Trophoblast cell (in vitro differentiated cells and primary cell): ENCODE data around the gene ZBTB8B.

ENCODE experiments used
- DNase-seq, 2 donors: peaks; one replicate each; pipeline ENCODE4 v3.0.0-alpha.2; 2016
- H2AFZ ChIP-seq: 2 replicates; pipeline ENCODE4 v1.6.1; 2013; ENCODE audit warnings: low read length, moderate library complexity, mild to moderate bottlenecking; ENCODE audit not compliant: insufficient read depth, poor library complexity
- H2AK5ac ChIP-seq: 2 replicates; pipeline ENCODE4 v1.6.1; 2013; ENCODE audit warnings: mild to moderate bottlenecking, low read length
- H2BK120ac ChIP-seq: 2 replicates; pipeline ENCODE4 v1.6.1; 2013; ENCODE audit warnings: low read length, mild to moderate bottlenecking, moderate library complexity; ENCODE audit not compliant: insufficient read depth, poor library complexity
- H2BK12ac ChIP-seq: 2 replicates; pipeline ENCODE4 v1.6.1; 2013; ENCODE audit warnings: mild to moderate bottlenecking, low read length, moderate library complexity
- H2BK5ac ChIP-seq: 2 replicates; pipeline ENCODE4 v1.6.1; 2013; ENCODE audit warnings: low read length, low read depth, moderate library complexity, mild to moderate bottlenecking; ENCODE audit not compliant: poor library complexity
- H3K14ac ChIP-seq: 2 replicates; pipeline ENCODE4 v1.6.1; 2013; ENCODE audit warnings: mild to moderate bottlenecking, low read length
- H3K18ac ChIP-seq: 2 replicates; pipeline ENCODE4 v1.6.1; 2013; ENCODE audit warnings: mild to moderate bottlenecking, low read length
- H3K23ac ChIP-seq: 2 replicates; pipeline ENCODE4 v1.6.1; 2013; ENCODE audit warnings: low read length
- H3K27ac ChIP-seq: 2 replicates; pipeline ENCODE4 v1.5.1; 2013; ENCODE audit warnings: low read depth, mild to moderate bottlenecking, inconsistent platforms, low read length, moderate library complexity
- H3K27me3 ChIP-seq: 2 replicates; pipeline ENCODE4 v1.6.1; 2013; ENCODE audit warnings: inconsistent platforms, mild to moderate bottlenecking, low read length, moderate library complexity; ENCODE audit not compliant: insufficient read depth
- H3K36me3 ChIP-seq, 2 experiments: 1 replicate in 1 of 2; 2 replicates in 1 of 2; pipeline ENCODE4 v1.6.1; 2013; ENCODE audit warnings: low read length in 2 of 2, mild to moderate bottlenecking in 2 of 2, moderate library complexity in 1 of 2; ENCODE audit not compliant: insufficient read depth in 2 of 2, control insufficient read depth in 1 of 2
- H3K4ac ChIP-seq: 2 replicates; pipeline ENCODE4 v1.6.1; 2013; ENCODE audit warnings: low read depth, mild to moderate bottlenecking, low read length, moderate library complexity
- H3K4me1 ChIP-seq, 2 experiments: 1 replicate in 1 of 2; 2 replicates in 1 of 2; pipeline ENCODE4 v1.6.1; 2013; ENCODE audit warnings: low read length in 2 of 2, mild to moderate bottlenecking in 2 of 2, moderate library complexity in 1 of 2; ENCODE audit not compliant: insufficient read depth in 2 of 2, control insufficient read depth in 1 of 2
- H3K4me2 ChIP-seq: 2 replicates; pipeline ENCODE4 v1.6.1; 2013; ENCODE audit warnings: inconsistent platforms, mild to moderate bottlenecking, low read length, moderate library complexity
- H3K4me3 ChIP-seq: 2 replicates; pipeline ENCODE4 v1.5.1; 2013; ENCODE audit warnings: mild to moderate bottlenecking, low read depth, low read length, inconsistent platforms
- H3K79me1 ChIP-seq: one replicate; pipeline ENCODE4 v1.6.1; 2013; ENCODE audit warnings: low read length
- H3K79me2 ChIP-seq: 2 replicates; pipeline ENCODE4 v1.6.1; 2013; ENCODE audit warnings: low read length, mild to moderate bottlenecking; ENCODE audit not compliant: control insufficient read depth, insufficient read depth, poor library complexity
- H3K9ac ChIP-seq: 2 replicates; pipeline ENCODE4 v1.6.1; 2013; ENCODE audit warnings: mild to moderate bottlenecking, low read length
- H3K9me3 ChIP-seq: 2 replicates; pipeline ENCODE4 v1.6.1; 2013; ENCODE audit warnings: low read depth, mild to moderate bottlenecking, control low read depth, inconsistent platforms, low read length; ENCODE audit not compliant: insufficient read depth
- H4K12ac ChIP-seq: 2 replicates; pipeline ENCODE4 v1.6.1; 2013; ENCODE audit warnings: low read depth, mild to moderate bottlenecking, low read length, moderate library complexity
- H4K8ac ChIP-seq: 2 replicates; pipeline ENCODE4 v1.6.1; 2013; ENCODE audit warnings: low read depth, mild to moderate bottlenecking, low read length, moderate library complexity
- H4K91ac ChIP-seq: one replicate; pipeline ENCODE4 v1.6.1; 2013; ENCODE audit warnings: low read depth, mild to moderate bottlenecking, low read length, moderate library complexity
- WGBS: extraction: QIAGEN DNeasy Blood & Tissue Kit; methylation state at CpG from one replicate; pipeline ENCODE4 v1.1.7; 2013; ENCODE audit warnings: missing lambda C conversion rate; ENCODE audit not compliant: insufficient read length, insufficient coverage; ENCODE audit errors: extremely low coverage; 5-methylcytosine and 5-hydroxymethylcytosine counted together

ZBTB8B gene

DNA sequence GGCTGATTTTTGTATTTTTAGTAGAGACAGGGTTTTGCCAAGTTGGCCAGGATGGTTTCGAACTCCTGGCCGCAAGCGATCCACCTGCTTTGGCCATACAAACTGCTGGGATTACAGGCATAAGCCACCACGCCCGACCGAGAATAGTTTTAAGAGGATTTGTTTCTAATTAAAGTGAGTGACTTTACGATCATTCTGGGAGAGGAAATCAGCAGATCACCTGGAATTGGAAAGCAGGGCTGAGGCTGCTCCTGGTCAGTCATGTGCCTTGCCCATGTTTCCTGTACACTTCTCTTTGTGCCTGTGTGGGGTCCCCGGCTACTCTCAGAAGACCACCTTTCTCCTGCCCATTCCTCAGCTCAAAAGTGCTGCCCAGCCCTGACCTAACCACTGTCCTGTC lies 33.9 kb downstream of the ZBTB8B start:
- H4K8ac ChIP-seq, result no peak overlapping the region
- no peak overlapping the region for H2AFZ ChIP-seq
- no peak overlapping the region for H3K4ac ChIP-seq
- H3K27me3 ChIP-seq, result no peaks in the 10 kb centered on the region
- H3K23ac ChIP-seq, result no peak overlapping the region
- H4K91ac ChIP-seq, result peak overlapping the region; percentile 15
- H3K4me1 ChIP-seq, result peaks cover 6 to 9% of the 10 kb centered on the region in 2 experiments
- WGBS, result no CpG with 5 or more reads among the region's 8 CpGs
- no peak overlapping the region for H3K27ac ChIP-seq
- H4K12ac ChIP-seq, result no peak overlapping the region
- peaks cover 6% of the 10 kb centered on the region for H3K79me2 ChIP-seq
- no peaks in the 10 kb centered on the region for H3K36me3 ChIP-seq
- H3K9ac ChIP-seq, result no peak overlapping the region
- H3K14ac ChIP-seq, result peak overlapping the region; percentile 27
- H3K18ac ChIP-seq, result no peak overlapping the region
- H2BK5ac ChIP-seq, result peak overlapping the region; percentile 0
- no peak overlapping the region for H2AK5ac ChIP-seq
- H2BK12ac ChIP-seq, result peak overlapping the region; percentile 46
- H3K4me3 ChIP-seq, result no peak overlapping the region
- peaks cover 22% of the 10 kb centered on the region for H3K79me1 ChIP-seq
- no peak overlapping the region for H3K4me2 ChIP-seq
- H2BK120ac ChIP-seq, result peak overlapping the region; percentile 48
- H3K9me3 ChIP-seq, result no peaks in the 10 kb centered on the region
- DNase-seq, result no peak

DNA sequence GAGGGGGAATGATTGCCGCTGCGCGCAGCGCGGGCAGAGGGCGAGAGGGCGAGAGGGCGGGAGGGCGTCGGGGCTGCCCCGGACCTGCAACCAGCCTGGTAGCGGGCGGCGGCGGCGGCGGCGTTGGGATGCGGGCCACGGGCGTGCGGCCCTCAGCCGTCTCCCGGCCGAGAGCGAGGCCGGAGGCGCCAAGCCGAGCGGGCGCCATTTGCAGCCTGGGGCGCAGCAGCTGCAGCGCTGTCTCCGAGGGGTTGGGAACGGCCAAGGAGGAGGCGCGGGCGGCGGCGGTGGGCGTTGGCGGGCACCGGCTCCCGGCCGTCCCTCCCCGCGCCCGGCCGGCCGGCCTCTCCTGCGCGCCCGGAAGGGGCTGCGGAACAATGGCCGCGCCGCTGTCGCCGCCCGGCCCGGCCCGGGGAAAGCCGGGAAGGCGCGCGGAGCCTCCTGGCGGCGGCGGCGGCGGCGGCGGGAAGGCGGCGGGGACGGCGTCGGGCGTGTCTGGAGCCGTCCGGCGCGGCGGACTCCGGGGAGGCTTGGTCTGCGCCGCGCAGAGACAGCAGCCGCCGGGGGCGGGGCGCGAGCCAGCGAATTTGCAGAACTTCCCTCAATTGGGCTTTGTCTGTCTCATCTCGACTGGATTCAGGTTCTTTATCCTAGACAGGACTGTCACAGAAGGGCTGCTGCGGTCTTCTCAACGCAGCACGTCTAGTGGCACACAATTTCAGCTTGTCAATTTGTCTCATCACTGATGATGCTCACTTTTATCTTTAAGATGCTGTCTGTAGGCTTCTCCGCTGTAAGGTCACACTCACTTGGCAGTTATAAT lies 35.7 kb downstream of the ZBTB8B start:
- Histone ChIP-seq H3K79me2 (peaks cover 5% of the 10 kb centered on the region), H3K18ac (peak overlapping the region; percentile 99), H3K4me2 (peak overlapping the region; percentile 75), H4K91ac (peak overlapping the region; percentile 93), H2BK120ac (peak overlapping the region; percentile 98), H2AK5ac (peak overlapping the region; percentile 87), H3K4ac (peak overlapping the region; percentile 91), H3K27ac (peak overlapping the region; percentile 99), H2AFZ (peak overlapping the region; percentile 62), H2BK12ac (peak overlapping the region; percentile 61), H3K4me1 (peaks cover 2 to 4% of the 10 kb centered on the region in 2 experiments), H3K9ac (peak overlapping the region; percentile 94), H3K36me3 (no peaks in the 10 kb centered on the region), H4K12ac (peak overlapping the region; percentile 99), H2BK5ac (peak overlapping the region; percentile 99), H3K79me1 (peaks cover 16% of the 10 kb centered on the region), H3K4me3 (peak overlapping the region; percentile 84), H4K8ac (peak overlapping the region; percentile 100), H3K9me3 (no peaks in the 10 kb centered on the region), H3K14ac (peak overlapping the region; percentile 99), H3K27me3 (no peaks in the 10 kb centered on the region), H3K23ac (no peak overlapping the region)
- DNase-seq, result peak; percentile 77 to 83
- no CpG with 5 or more reads among the region's 99 CpGs for WGBS

DNA sequence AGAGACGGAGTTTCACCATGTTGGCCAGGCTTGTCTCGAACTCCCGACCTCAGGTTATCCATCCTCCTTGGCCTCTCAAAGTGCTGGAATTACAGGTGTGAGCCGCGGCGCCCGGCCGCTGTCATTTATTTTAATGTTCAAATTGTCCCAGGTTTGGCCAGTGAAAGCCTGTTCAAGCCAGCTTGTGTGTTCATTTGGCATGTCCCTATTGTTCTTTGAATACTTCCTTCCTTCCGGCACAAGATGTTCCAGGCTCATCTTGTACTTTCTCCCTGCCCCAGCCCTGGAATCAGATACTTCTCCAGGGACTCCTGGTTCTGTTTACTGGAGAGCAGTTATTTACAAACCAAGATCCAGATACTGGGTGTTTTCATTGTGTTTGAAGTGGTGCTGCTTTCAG lies 37.0 kb downstream of the ZBTB8B start:
- no peak overlapping the region for H3K4me2 ChIP-seq
- no peak overlapping the region for H3K4me3 ChIP-seq
- H4K91ac ChIP-seq, result peak overlapping the region; percentile 78
- no peaks in the 10 kb centered on the region for H3K9me3 ChIP-seq
- peaks cover 16% of the 10 kb centered on the region for H3K79me1 ChIP-seq
- H3K23ac ChIP-seq, result no peak overlapping the region
- no peak overlapping the region for H3K9ac ChIP-seq
- peaks cover 2 to 4% of the 10 kb centered on the region in 2 experiments for H3K4me1 ChIP-seq
- H3K18ac ChIP-seq, result no peak overlapping the region
- peaks cover 5% of the 10 kb centered on the region for H3K79me2 ChIP-seq
- H4K12ac ChIP-seq, result no peak overlapping the region
- H2AFZ ChIP-seq, result no peak overlapping the region
- peak overlapping the region; percentile 47 for H4K8ac ChIP-seq
- H3K14ac ChIP-seq, result no peak overlapping the region
- H3K27ac ChIP-seq, result peak overlapping the region; percentile 59
- no peak for DNase-seq
- H3K27me3 ChIP-seq, result no peaks in the 10 kb centered on the region
- H3K36me3 ChIP-seq, result no peaks in the 10 kb centered on the region
- no peak overlapping the region for H2AK5ac ChIP-seq
- H2BK12ac ChIP-seq, result peak overlapping the region; percentile 61
- no peak overlapping the region for H2BK5ac ChIP-seq
- no peak overlapping the region for H3K4ac ChIP-seq
- H2BK120ac ChIP-seq, result peak overlapping the region; percentile 50
- WGBS, result no CpG with 5 or more reads among the region's 9 CpGs

DNA sequence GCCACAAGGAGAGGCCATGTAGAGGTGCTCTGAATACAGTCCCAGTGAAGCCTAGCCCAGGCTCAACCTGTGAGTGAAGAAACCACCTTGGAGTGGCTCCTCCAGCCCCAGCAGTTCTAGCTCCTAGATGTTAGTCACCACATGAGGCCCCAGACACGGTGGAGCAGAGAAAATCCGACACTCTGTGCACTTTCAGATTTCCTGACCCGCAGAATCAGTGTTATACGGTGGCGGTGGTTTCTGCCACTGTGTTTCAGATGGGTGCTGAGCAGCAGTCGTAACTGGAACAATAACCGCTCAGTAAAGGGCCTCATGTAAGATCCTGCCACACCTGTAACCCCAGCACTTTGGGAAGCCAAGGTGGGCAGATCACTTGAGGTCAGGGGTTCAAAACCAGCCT lies 38.3 kb downstream of the ZBTB8B start:
- peaks cover 5% of the 10 kb centered on the region for H3K79me2 ChIP-seq
- no peak overlapping the region for H2BK5ac ChIP-seq
- H2AK5ac ChIP-seq, result no peak overlapping the region
- H3K14ac ChIP-seq, result no peak overlapping the region
- H3K18ac ChIP-seq, result no peak overlapping the region
- peaks cover 2 to 4% of the 10 kb centered on the region in 2 experiments for H3K4me1 ChIP-seq
- no peak overlapping the region for H3K9ac ChIP-seq
- H3K27ac ChIP-seq, result no peak overlapping the region
- H3K4ac ChIP-seq, result no peak overlapping the region
- no CpG with 5 or more reads among the region's 7 CpGs for WGBS
- no peak overlapping the region for H4K12ac ChIP-seq
- H4K91ac ChIP-seq, result no peak overlapping the region
- no peaks in the 10 kb centered on the region for H3K36me3 ChIP-seq
- no peak for DNase-seq
- no peak overlapping the region for H3K4me2 ChIP-seq
- H2AFZ ChIP-seq, result no peak overlapping the region
- peak overlapping the region; percentile 11 for H2BK12ac ChIP-seq
- H3K27me3 ChIP-seq, result no peaks in the 10 kb centered on the region
- no peaks in the 10 kb centered on the region for H3K9me3 ChIP-seq
- no peak overlapping the region for H3K4me3 ChIP-seq
- H4K8ac ChIP-seq, result no peak overlapping the region
- H3K23ac ChIP-seq, result no peak overlapping the region
- H3K79me1 ChIP-seq, result peaks cover 16% of the 10 kb centered on the region
- H2BK120ac ChIP-seq, result no peak overlapping the region
